CD4-positive, alpha-beta T cell treated with Interleukin-17A for 1 hour (primary cell): ENCODE data around the gene ABCD3.
A peak's percentile ranks its signal among the peaks of the same experiment; 100 is the strongest.

Source experiments
- DNase-seq: peaks from one replicate; pipeline ENCODE4 v3.0.0-alpha.2; 2020

Gene ABCD3

GRCh38 chr1:94529416-94529815, 111.2 kb downstream of the ABCD3 start:
- no peak for DNase-seq

- no peak for DNase-seq
Observed at GRCh38 chr1:94530373-94530878, 112.2 kb downstream of the ABCD3 start.

GRCh38 chr1:94531664-94532063, 113.5 kb downstream of the ABCD3 start:
- DNase-seq = no peak

GRCh38 chr1:94532077-94532476, 113.9 kb downstream of the ABCD3 start:
- DNase-seq = no peak

GRCh38 chr1:94535095-94535494, 116.9 kb downstream of the ABCD3 start:
- no peak for DNase-seq

- DNase-seq = no peak
Observed at GRCh38 chr1:94535879-94536278, 117.7 kb downstream of the ABCD3 start.

- DNase-seq = no peak
Observed at GRCh38 chr1:94537254-94537653, 119.1 kb downstream of the ABCD3 start.

GRCh38 chr1:94538243-94538827, 120.1 kb downstream of the ABCD3 start:
- no peak for DNase-seq

- no peak for DNase-seq
Observed at GRCh38 chr1:94539496-94539895, 121.3 kb downstream of the ABCD3 start.

GRCh38 chr1:94540440-94541245, 122.5 kb downstream of the ABCD3 start:
- no peak for DNase-seq

- peak; percentile 26 for DNase-seq
Observed at GRCh38 chr1:94541246-94542087, 123.3 kb downstream of the ABCD3 start, which contains the start of gene F3. Gene F3, minus strand, starts transcription at chr1:94541759. Its CDS starts 123 bp downstream, at chr1:94541636.

GRCh38 chr1:94542088-94542870, 124.1 kb downstream of the ABCD3 start:
- no peak for DNase-seq

GRCh38 chr1:94543001-94543400, 124.8 kb downstream of the ABCD3 start:
- no peak for DNase-seq

GRCh38 chr1:94543893-94544635, 125.9 kb downstream of the ABCD3 start:
- DNase-seq = no peak

GRCh38 chr1:94544706-94545490, 126.7 kb downstream of the ABCD3 start:
- no peak for DNase-seq

GRCh38 chr1:94549706-94550105, 131.5 kb downstream of the ABCD3 start:
- DNase-seq = no peak

- DNase-seq = no peak
Observed at GRCh38 chr1:94550396-94550795, 132.2 kb downstream of the ABCD3 start.

- DNase-seq = no peak
Observed at GRCh38 chr1:94550800-94551241, 132.6 kb downstream of the ABCD3 start.

GRCh38 chr1:94551449-94551848, 133.3 kb downstream of the ABCD3 start:
- DNase-seq = no peak

- no peak for DNase-seq
Observed at GRCh38 chr1:94552071-94552586, 133.9 kb downstream of the ABCD3 start.

GRCh38 chr1:94553323-94553730, 135.1 kb downstream of the ABCD3 start:
- no peak for DNase-seq
